Activated gamma-delta T cell (primary cell): ENCODE measurements around the gene GLRA3.
"Not testable (repeated sequence)": the region's sequence is repeated elsewhere in the genome, so short reads cannot be mapped to it uniquely, and the experiment has no call there.

ENCODE experiments used
- DNase-seq: peaks from one replicate; lab custom pipeline; 2025; lab: John Stamatoyannopoulos, UW

GLRA3 gene

DNA sequence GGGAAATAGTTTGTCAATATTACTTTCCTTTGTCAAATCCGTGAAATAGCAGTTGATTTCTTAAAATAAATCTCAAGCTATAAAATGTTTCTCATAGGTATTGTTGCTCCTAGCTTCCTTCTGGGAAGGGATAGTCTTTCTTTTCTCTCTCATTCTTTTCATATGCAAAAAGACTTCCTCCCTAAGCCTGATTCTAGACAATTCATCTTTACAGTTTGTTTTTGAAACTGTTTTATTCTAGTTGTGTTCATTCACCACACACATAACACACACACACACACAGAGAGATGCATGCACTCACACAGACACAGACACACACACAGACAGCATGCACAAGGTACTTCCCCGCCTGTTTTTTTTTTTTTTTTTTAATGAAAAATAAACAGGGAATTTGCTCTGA lies 18.2 kb downstream of the GLRA3 start:
- DNase-seq = no peak

DNA sequence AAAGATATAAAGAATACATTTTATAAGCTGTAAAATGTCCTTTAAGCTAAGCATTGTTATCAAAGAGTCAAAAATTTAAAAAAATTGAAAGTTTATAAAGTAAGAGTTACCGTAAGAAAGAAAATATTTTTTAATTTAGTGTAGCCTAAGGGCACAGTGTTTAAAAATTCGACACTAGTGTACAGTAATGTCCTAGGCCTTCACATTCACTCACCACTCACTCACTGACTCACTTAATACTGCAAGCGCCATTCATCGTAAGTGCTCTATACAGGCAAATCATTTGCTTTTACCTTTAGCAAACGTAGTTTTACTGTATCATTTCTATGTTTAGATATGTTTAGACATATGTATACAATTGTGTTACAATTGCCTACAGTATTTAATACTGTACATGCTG lies 20.2 kb downstream of the GLRA3 start:
- no peak for DNase-seq

DNA sequence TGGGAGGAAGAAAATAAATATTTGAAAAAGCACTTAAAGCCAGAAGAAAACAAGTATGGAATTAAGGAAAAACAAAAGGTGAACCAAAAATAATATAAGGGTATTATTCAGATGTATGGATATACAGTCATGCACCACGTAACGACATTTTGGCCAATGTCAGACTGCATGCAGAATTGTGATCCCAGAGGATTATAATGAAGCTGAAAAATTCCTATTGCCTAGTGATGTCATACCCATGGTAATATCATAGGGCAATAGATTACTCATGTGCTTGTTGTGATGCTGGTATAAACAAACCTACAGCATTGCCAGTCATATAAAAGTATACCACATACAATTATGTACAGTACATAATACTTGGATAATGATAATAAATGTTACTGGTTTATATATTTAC lies 20.9 kb downstream of the GLRA3 start:
- DNase-seq = no peak

DNA sequence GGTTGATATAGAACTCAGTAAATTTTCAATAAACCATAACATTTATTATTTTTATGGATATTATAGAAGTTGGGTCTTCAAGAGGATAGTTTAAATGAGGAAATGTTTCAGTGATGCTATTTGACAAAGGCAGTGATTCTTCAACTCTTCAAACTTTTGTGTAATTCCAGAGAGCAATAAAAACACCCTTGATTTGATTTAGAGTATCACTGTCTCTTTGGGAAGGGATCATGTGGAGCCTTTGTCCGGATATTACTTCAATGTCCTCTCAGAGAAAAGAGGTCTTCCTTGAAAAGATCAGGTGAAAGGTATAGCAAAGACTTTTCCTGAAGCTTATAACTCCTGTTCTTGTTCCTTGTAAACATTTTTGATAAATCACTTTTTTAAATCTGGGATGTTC lies 23.3 kb downstream of the GLRA3 start:
- DNase-seq = no peak

DNA sequence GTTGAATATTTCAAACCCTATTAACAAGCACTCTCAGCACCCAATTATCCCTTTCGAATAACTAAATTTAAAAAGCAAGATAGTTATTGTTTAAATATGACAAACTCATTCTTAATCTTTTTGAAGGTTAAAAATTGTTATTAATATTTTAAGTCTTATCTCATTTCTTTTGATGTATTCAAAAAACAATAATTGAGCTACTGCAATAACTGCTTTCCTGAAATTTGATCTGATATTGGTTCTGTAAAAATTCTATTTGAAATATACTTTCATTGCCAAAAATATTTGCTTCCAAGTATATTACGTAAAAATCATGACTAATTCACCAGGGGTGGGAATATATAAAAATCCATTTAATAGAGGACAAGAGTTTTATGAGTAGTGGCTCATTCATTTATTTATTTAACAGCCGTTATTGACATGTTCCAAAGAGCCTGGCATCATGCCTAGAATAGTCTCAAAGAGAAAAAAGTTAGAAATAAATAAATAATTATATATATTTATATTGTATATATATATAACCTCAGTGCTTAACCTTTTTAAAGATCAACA lies 34.4 kb downstream of the GLRA3 start:
- no peak for DNase-seq

DNA sequence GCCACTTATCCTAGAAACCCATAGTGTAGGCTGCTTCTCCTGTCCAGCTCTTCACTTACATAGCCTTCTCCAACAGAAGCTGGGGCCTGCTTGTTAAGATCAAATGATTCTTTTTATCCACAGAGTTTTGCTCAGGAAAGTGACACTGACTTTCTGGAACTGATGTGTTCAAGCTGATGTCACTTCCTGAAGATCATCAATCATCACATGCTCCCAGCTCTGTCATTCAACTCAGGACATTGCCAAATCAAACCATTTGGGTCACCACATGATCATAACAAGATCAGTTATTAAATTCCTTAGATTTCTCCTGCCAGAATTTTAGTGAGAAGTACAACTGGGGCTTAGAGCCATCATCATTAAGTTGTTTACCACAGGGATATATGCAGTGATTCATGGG lies 39.4 kb downstream of the GLRA3 start:
- no peak for DNase-seq

DNA sequence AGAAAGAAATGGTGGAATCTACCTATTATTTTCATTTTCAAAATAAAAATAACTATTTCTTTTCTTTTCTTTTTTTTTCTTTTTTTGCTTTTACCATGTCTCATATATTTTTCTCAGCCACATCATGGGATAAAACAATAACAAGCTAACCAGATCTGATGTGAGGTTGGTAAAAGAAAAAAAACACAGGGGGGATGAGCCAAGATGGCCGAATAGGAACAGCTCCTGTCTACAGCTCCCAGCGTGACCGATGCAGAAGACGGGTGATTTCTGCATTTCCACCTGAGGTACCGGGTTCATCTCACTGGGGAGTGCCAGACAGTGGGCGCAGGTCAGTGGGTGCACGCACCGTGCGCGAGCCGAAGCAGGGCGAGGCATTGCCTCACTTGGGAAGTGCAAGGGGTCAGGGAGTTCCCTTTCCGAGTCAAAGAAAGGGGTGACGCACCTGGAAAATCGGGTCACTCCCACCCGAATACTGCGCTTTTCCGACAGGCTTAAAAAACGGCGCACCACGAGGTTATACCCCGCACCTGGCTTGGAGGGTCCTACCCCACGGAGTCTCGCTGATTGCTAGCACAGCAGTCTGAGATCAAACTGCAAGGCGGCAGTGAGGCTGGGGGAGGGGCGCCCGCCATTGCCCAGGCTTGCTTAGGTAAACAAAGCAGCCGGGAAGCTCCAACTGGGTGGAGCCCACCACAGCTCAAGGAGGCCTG lies 50.6 kb downstream of the GLRA3 start:
- DNase-seq = not testable (repeated sequence)

DNA sequence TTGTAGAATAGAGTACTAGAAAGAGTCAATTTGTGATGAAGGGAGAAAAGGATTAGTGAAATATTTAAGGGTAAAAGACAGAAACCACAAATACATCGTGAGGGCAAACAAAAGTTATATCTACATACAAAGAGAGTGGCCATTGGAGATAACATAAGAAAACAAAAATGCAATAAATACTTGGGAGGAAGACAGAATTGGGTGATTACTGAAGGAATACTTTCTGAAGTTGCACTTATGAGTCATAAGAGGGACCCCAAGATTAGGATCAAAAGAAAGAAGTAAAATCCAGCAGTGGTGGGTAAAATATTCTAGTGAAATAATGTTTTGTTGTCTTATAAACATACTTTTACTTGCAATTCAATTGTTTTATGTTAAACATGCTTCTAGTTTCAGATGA lies 53.7 kb downstream of the GLRA3 start:
- no peak for DNase-seq

DNA sequence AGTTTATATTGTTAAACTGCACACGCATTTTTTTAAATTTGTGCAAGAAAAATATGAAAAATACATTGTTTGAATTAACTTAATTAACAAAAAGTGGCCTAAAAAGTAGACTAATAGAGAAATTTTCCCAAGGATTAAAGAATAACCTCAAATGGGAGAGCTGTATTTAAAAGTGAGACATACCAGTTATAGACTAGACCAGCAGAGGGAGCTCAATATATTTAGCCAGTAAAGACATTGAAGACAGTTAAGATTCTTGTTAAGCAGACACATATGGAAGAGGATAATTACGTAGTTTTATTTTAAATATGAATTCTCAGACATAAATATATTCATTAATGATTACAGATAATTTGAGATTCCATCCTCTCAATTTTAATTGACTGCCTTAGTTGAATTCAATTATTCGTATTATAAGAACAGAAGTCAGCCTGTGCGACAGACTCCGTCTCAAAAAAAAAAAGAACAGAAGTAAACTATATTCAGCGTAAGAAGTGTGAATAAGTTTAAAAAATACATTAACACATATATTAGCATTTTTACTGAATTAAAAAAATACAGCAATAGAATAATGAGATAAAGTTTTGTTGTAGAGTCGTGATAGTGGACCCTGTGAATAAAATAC lies 64.8 kb downstream of the GLRA3 start:
- no peak for DNase-seq

DNA sequence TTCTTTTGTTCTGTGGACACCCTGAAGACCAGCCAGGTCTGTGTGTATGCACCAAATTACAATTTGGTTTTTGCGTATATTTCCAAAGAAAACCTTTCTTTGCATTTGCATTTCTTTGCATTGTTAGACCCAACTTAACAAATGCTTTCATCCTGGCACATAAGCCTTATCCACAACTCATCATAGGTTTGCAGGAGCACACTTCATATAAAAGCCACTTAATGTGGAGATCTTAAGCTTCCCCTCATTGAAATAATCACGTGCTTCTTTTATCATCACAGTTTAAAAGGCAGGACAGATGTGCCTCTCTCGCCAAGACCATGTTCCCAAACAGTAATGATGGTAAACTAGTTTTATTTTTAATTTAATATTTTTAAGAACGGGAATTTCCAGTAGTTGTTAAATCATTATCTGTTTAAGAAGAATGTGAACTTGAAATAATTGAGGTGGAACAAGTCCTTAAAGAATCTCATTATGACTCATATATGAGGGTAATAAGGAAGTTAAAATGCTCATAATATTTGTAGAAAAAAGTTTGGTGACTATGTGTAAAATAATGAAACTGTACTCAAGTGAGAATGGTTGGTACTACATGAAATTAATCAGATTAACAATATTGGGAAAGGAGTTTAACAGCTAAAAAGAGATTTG lies 65.5 kb downstream of the GLRA3 start:
- no peak for DNase-seq

DNA sequence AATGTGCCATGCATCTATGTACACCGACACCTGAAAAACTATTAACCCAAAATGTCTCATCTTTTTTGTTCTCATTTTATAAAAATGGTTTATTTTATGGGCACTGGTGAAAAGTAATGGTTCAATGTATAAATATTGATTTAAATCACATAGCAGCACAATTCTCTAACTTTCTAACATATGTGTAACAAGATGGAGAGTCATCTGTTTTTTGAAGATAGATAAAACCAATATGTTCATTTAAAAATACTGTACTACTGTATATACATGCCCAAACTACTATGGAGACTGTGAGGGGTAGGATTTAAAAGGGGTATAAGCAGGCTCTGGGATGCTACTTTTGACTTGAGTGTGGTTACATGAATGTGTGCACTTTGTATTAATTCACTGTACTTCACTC lies 67.6 kb downstream of the GLRA3 start:
- DNase-seq = no peak

DNA sequence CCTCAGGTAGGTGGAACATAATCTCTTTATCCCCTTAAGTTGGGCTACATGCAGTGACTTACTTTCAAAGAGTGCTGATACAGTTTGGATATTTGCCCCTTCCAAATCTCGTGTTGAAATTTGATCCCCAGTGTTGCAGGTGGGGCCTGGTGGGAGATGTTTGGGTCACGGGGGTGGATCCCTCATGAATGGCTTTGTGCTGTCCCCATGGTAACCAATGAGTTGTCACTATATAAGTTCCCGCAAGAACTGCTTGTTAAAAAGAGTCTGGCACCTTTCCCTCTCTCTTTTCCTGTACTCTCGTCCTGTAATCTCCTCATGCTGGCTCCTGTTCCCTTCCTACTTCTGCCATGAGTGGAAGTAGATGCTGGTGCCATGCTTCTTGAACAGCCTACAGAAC lies 71.3 kb downstream of the GLRA3 start:
- no peak for DNase-seq

DNA sequence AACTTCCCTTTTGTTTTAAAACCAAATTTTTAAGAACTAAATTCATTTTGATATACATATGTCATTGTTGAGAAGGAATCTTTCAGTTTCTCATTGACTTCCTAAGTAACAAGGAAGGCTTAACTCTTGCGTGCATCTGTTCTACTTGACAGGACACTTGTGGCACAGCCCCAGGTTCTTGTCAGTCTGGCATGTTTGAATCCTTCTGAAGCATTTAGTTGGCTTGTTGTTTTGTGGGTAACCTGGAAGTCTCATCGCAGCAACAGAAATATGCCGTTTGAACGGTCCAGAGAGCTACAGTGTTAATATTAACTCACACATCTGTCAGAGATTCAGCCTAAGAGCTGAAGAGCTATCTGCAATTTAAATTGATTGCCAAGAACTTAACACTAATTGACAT lies 76.0 kb downstream of the GLRA3 start:
- no peak for DNase-seq

DNA sequence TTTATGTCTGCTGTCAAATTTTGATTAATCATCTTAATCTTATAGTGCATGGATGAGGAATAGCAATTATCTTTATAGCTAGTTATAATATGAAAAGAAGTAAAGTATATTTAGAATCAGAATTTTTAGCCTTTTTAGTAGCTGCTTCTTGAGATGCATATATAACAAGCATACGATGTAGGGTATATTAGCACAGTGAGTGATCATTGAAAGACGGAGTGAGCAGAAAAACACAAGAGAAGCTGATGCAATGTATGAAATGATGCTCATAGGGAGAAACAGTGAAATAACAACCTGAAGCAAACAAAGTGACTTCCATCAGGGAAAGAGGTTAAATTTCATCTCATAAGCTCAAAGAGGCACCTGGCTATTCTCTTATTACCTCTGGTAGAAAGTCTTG lies 77.0 kb downstream of the GLRA3 start:
- no peak for DNase-seq

DNA sequence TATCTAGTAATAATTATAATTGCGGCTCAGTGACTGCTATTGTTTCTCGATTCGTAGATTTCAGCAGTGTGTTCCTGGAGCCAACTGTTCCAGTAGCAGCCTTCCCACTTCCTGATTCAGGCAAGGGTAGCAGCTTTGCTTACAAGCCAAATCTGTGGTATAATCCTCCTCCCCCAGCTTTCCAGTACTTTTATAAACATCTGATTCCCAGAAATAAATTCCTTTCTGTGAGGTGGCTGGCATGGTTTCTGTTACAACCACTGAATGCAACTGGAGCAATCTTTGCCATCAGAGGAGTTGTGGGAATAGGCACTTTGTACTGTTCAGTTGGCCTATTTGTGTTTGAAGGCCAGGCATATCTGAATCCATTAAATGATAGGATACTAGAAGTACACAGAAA lies 80.0 kb downstream of the GLRA3 start:
- no peak for DNase-seq

DNA sequence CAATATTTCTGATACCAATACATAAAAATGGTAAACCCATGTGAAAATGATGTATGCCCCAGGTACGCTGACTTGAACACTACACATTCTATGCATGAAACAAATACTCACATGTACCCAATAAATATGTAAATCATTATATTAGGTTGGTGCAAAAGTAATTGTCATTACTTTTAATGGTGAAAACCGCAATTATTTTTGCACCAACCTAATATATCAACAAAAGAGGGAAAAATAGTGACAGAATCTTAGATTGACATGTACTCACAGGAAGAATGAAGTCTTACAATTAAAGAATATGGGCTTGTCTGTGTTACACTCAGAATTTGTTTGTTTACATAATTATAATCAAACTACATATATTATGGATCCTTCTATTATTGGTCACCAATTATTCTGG lies 82.3 kb downstream of the GLRA3 start:
- no peak for DNase-seq

DNA sequence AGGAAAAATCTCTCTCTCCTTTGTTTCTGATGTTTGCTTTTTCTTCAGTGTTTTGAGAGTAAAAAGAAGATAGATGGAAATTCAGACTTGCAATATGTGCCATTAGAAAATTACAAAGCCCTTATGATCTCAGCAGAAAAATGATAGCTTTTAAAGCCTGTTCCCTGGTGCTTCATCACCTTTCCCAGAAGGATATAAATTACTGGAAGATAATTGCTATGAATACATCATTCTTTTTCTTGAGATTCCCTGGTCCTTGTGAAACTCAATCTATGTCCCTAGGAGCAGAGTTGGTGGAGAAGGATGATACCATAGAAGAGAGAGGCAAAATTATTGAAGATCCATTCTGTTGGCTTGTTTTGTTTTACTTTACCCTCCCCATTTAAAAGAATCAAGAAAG lies 86.5 kb downstream of the GLRA3 start:
- DNase-seq = no peak

DNA sequence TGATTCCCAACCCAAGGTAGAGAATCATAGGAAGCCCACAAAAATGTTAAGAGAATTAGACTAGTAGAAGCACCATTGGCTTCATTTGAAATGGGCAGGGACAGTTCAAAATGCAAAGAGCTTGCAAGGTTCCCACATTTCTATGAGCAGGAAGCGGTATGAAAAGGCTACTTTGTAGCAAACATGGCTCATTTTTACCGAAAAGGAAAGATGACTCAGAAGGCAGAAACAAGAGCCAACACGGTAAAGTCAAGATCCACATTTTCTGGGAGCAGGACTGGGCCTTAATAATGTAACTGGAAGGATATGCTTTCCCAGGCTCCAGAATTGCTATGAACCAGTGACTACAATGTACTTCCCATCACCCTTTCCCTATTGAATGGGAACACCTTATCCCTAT lies 89.5 kb downstream of the GLRA3 start:
- DNase-seq = no peak

DNA sequence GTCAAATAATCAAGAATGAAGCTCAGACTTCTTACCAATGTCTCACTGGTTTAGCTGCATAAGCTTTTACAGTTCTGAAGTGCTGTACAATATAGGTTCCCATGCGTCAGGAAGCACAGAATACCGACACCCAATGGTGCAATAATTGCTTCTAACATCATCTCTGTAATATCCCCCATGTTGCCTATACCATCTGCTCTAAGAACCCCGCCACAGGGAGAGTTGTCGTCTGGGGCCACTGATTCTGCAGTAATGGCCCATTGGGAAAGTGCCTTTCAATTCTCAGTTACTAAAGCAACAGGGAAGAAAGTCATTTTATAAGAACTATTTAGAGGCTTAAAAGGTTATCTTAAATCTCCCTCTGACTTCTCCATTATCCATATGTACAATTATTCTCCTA lies 94.9 kb downstream of the GLRA3 start:
- no peak for DNase-seq

DNA sequence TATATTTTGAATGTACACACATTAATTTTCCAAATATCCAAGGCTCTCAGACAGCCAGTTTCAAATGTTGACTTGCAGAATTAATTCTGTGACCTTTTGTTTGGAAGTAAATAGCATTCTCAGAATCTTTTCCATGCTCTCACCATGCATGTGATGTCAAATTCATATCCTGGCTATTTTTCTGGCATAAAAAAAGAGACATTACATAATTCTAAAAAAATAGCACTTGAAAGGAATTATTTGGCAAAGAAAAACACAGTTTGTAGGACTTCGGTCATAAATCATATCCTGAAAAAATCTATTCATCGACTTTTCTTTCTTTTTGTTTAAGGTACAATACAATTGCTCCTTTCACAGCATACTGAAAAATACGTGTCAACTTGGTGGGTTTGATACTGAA lies 111.2 kb downstream of the GLRA3 start:
- no peak for DNase-seq

DNA sequence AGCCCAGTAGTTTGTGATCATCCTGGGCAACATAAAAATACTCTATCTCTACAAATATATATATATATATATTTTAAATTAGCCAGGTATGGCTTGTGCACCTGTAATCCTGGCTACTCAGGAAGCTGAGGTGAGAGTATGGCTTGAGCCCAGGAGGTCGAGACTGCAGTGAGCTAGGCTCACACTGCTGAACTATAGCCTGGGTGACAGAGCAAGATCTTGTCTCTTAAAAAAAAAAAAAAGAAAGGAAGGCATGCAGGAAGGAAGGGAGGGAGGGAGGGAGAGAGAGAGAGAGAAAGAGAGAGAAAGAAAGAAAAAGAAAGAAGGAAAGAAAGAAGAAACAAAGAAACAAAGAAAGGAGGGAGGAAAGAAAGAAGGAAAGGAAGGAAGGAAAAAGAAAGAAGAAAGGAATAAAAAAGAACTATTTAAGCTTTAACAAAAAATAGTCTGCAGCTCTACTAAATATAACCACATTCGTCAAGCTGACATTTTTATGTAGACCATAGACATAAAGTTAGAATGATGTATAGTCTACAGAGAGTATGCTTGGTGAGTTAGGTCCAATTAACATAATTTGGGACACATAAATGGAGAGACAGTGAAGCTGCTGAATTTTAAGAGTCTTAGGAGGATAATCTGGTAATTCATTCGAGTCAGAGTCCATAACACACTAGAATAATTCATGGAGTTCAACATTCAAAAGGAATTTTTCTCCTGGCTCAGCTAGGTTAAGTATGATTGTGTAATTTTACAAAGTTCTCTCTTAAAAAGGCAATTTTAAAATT lies 111.9 kb downstream of the GLRA3 start:
- DNase-seq = no peak

DNA sequence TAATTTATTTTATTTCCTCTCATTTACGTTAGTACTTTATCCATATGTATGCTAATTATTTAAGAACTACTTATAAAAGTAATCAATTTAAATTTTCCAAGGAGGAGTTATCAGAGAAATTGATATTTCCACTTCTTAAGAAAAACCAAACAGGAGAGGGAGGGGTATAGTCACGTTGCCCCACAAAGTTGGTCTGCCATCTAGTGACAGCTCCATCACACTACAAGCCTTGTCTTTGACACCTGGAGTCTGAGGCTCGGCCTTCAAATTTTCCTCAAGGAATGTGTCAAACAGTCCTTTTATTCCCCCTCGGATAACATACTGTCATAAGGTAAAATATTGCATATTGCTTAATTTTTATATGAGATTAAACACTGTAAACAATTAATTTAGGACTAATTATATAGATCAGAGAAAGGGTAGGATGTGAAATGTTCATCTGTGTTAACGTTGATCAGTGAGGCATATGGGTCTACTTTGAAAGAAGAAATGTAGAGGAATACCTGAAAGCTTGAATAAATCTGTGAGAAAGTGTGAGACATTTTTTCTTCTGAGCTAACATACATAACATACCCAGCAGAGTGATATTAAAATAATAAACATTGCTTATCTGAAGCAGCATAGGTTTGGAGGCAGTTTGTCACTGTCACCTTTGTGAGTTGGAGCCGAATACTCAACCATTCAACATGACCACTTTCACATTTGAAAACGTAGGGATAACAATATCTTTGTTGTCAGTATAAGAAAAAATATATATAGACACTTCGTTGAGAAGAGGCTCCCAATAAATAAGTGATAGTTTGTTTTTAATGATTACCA lies 114.4 kb downstream of the GLRA3 start:
- no peak for DNase-seq
